ENCODE data around the gene OSBPL3.
"Not testable (repeated sequence)": the region's sequence is repeated elsewhere in the genome, so short reads cannot be mapped to it uniquely, and the experiment has no call there.

The OSBPL3 gene

GRCh38 chr7:24797270-24797669 is 182.7 kb downstream of the OSBPL3 start:
- DNase-seq (ENCODE audit: extremely low read depth, low read depth) = no peak
- TF ChIP-seq, protein P1, sequence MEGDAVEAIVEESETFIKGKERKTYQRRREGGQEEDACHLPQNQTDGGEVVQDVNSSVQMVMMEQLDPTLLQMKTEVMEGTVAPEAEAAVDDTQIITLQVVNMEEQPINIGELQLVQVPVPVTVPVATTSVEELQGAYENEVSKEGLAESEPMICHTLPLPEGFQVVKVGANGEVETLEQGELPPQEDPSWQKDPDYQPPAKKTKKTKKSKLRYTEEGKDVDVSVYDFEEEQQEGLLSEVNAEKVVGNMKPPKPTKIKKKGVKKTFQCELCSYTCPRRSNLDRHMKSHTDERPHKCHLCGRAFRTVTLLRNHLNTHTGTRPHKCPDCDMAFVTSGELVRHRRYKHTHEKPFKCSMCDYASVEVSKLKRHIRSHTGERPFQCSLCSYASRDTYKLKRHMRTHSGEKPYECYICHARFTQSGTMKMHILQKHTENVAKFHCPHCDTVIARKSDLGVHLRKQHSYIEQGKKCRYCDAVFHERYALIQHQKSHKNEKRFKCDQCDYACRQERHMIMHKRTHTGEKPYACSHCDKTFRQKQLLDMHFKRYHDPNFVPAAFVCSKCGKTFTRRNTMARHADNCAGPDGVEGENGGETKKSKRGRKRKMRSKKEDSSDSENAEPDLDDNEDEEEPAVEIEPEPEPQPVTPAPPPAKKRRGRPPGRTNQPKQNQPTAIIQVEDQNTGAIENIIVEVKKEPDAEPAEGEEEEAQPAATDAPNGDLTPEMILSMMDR (IDR thresholded peaks at IDR 0.05; ENCODE audit: low read depth, low read length) = no peak

DNA sequence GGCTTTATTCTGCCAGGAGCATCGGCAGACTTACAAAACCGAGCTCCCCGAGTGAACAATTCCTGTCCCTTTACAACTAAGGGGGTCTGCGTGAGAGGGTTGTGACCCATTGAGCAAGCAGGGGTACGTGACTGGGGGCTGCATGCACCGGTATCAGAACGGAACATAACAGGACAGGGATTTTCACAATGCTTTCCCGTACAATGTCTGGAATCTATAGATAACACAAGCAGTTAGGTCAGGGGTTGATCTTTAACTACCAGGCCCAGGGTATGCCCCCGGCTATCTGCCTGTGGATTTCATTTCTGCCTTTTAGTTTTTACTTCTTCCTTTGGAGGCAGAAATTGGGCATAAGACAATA is 184.6 kb downstream of the OSBPL3 start:
- DNase-seq (ENCODE audit: extremely low read depth, low read depth) = no peak
- TF ChIP-seq, protein P1 (IDR thresholded peaks at IDR 0.05; ENCODE audit: low read depth, low read length) = no peak

DNA sequence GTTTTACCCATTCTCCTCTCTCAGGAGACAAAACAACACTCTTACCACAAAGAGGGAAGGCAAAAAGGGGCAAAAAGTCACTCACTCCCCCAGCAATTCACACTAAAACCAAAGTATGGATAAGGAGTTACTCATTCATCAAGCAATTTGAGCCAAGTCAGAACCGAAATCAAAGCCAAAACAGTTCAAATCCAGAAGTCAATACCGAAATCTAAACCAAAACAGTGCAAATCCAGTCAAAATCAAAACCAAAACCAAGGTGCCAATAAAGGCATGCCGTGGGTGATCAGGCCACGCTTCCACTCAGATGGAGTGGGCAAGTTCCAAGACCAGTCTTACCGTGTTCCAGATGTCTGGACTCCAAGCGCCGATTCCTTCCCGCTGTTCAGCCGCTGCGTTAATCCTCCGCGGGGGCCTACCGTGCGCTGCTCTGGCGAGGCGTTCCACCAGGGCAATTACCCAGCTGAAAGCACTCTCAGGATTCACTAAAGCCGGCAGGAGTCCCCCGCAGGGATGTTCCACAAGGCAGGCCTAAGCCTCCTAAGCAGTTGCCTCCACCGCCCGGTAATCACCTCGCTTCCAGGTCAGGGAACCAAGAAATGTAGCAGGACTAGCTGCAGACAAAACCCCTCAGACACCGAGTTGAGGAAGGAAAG is 185.1 kb downstream of the OSBPL3 start:
- DNase-seq (ENCODE audit: extremely low read depth, low read depth) = not testable (repeated sequence)

DNA sequence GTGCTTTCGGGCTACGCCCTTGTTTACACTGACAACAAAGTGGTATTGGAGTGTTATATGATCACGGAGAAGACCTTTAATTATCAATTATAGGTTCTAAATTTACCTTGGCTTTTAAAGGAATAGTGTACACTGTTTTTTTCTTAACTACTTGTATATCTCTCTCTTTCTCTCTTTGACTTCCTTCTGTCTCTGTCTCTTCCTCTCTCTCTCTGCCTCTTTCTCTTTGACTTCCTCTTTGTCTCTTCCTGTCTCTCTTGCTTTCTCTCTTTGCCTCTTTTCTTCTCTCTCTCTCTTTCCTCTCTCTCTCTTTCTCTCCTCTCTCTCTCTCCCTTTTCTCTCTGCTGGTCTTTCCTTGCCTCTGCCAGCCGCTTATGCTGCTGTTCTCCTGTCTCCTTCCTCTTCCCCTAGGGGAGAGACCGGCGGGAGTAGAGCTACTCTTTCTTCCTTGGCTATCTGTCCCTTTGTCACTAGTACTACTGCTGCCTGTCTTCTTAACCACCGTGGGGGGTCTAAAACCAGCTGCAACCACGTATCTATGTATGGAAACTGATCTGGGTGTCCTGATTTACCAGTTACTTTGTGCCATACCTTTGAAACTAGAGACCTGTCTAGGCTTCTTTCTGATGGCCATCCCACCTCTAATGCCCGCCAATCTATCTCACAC is 185.9 kb downstream of the OSBPL3 start:
- TF ChIP-seq, protein P1 (IDR thresholded peaks at IDR 0.05; ENCODE audit: low read depth, low read length) = no peak
- no peak for DNase-seq (ENCODE audit: extremely low read depth, low read depth)

GRCh38 chr7:24788961-24789576 is 190.9 kb downstream of the OSBPL3 start:
- TF ChIP-seq, protein P1 (IDR thresholded peaks at IDR 0.05; ENCODE audit: low read depth, low read length) = no peak
- no peak for DNase-seq (ENCODE audit: extremely low read depth, low read depth)

GRCh38 chr7:24788075-24788474 is 191.9 kb downstream of the OSBPL3 start:
- no peak for DNase-seq (ENCODE audit: extremely low read depth, low read depth)
- TF ChIP-seq, protein P1 (IDR thresholded peaks at IDR 0.05; ENCODE audit: low read depth, low read length) = peak; percentile 29

DNA sequence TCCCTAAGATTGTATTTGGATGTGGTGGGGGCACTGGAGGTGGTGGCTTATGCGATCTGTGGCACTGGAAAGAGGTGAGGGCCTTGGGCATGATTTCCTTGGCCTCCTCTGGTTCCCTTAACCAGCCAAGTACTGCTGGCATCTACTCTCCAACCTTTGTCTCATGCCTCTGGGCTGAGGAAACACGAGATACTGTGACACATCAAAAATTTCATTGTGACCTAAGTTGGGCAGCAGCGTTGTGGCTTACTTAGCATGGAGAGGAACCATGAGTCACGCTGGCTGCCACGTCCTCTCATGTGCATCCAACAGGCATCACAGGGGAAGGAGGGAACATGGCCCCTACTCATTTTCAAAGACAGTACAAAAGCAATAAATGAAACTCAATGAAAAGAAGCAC is 193.0 kb downstream of the OSBPL3 start:
- TF ChIP-seq, protein P1 (IDR thresholded peaks at IDR 0.05; ENCODE audit: low read depth, low read length) = no peak
- peak; percentile 83 for DNase-seq (ENCODE audit: extremely low read depth, low read depth)
